Measurements from ENCODE around the gene WDR47. TPM values are rescaled to one million over a fixed set of nuclear protein-coding genes. Genes with fewer than 3 reads are reported as not detected.

Gene WDR47
- total RNA-seq, 1 experiment from 2014 or later, result 6.6 TPM

DNA sequence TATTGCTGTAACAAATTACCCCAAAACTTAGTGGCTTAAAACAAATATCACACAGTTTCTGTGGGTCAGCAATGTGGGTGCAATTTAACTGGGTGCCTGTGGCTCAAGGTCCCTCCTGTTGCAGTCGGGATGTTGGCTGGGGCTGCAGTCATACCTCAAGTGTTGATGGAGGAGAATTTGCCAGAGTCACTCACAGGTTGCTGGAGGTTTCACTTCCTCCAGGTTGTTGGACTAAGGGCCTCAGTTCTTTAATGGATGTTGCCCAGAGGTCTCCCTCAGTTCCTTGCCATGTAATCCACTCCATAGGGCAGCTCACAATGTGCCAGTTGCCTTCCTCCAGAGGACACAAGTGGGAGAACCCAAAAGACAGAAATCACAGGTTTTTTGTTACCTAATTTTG is 36.4 kb upstream of the WDR47 start:
- H3K27me3 Mint-ChIP-seq (ENCODE audit: low read depth), result no peaks in the 10 kb centered on the region
- Histone ChIP-seq H3K4me2 (ENCODE audit: insufficient read depth, insufficient read length, low read length) (no peak overlapping the region), H3K18ac (ENCODE audit: insufficient read length, low read depth, low read length) (no peak overlapping the region), H4K20me1 (ENCODE audit: control insufficient read depth, insufficient read depth, insufficient read length) (no peaks in the 10 kb centered on the region), H2BK15ac (ENCODE audit: low read depth, low read length) (no peak overlapping the region), H2AFZ (ENCODE audit: low read length) (no peak overlapping the region), H3T11ph (ENCODE audit: low read length) (no peak overlapping the region), H3K27me3 (ENCODE audit: insufficient read depth, low read length) (no peaks in the 10 kb centered on the region), H3K23ac (ENCODE audit: insufficient read length, low read depth, low read length) (no peak overlapping the region), H3K56ac (ENCODE audit: insufficient read length, low read depth, low read length) (no peak overlapping the region), H4K5ac (ENCODE audit: insufficient read length, low read depth, low read length) (no peak overlapping the region), H3K9me3 (ENCODE audit: control insufficient read depth, low read depth, low read length) (no peaks in the 10 kb centered on the region), H2AK5ac (ENCODE audit: insufficient read length, low read length) (no peak overlapping the region), H3K27ac (ENCODE audit: insufficient read length, low read depth, low read length) (no peak overlapping the region), H4K8ac (replicated peaks; ENCODE audit: insufficient read length, low read depth, low read length) (no peak overlapping the region), H3K79me1 (ENCODE audit: insufficient read depth, low read depth, low read length, poor library complexity, severe bottlenecking) (no peaks in the 10 kb centered on the region), H3K14ac (ENCODE audit: insufficient read depth, low read length) (no peak overlapping the region), H3K9ac (ENCODE audit: extremely low read depth, insufficient read length, low read length) (no peak overlapping the region), H3K4me1 (ENCODE audit: insufficient read depth, low read length) (no peaks in the 10 kb centered on the region; the same call in 1 of the 2 replicates), H3K23me2 (ENCODE audit: insufficient read length, low read depth, low read length, poor library complexity, severe bottlenecking) (no peaks in the 10 kb centered on the region), H2BK120ac (ENCODE audit: low read depth, low read length, poor library complexity, severe bottlenecking) (no peak overlapping the region), H4K91ac (ENCODE audit: insufficient read length, low read depth, low read length) (no peak overlapping the region), H2BK20ac (ENCODE audit: low read depth, low read length, poor library complexity, severe bottlenecking) (no peak overlapping the region), H2BK12ac (ENCODE audit: insufficient read length, low read depth, low read length) (no peak overlapping the region), H3K4ac (ENCODE audit: low read depth, low read length) (no peak overlapping the region), H2BK5ac (ENCODE audit: insufficient read length, low read length) (no peak overlapping the region), H3K79me2 (ENCODE audit: insufficient read depth, low read length) (peaks cover 2% of the 10 kb centered on the region; the same call in 1 of the 2 replicates)
- H3K27ac Mint-ChIP-seq, result no peak overlapping the region
- no CpG with 5 or more reads among the region's 1 CpG for WGBS (ENCODE audit: extremely low coverage, insufficient read length, low lambda C conversion rate)
- peaks cover 0 to 6% of the 10 kb centered on the region in 2 experiments; a peak in 2 of 5 replicates for H3K9me3 Mint-ChIP-seq
- no peak for DNase-seq
- H3K4me3 Mint-ChIP-seq, result no peak overlapping the region
- H3K4me1 Mint-ChIP-seq, result peaks cover 16 to 23% of the 10 kb centered on the region in 2 experiments
- TF ChIP-seq, protein P1, sequence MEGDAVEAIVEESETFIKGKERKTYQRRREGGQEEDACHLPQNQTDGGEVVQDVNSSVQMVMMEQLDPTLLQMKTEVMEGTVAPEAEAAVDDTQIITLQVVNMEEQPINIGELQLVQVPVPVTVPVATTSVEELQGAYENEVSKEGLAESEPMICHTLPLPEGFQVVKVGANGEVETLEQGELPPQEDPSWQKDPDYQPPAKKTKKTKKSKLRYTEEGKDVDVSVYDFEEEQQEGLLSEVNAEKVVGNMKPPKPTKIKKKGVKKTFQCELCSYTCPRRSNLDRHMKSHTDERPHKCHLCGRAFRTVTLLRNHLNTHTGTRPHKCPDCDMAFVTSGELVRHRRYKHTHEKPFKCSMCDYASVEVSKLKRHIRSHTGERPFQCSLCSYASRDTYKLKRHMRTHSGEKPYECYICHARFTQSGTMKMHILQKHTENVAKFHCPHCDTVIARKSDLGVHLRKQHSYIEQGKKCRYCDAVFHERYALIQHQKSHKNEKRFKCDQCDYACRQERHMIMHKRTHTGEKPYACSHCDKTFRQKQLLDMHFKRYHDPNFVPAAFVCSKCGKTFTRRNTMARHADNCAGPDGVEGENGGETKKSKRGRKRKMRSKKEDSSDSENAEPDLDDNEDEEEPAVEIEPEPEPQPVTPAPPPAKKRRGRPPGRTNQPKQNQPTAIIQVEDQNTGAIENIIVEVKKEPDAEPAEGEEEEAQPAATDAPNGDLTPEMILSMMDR (conservative IDR thresholded peaks at IDR 0.05), result no peak
- H3K36me3 Mint-ChIP-seq (ENCODE audit: insufficient read depth in 1 of 3, low read depth in 3 of 3), result peaks cover 14 to 20% (median 17%) of the 10 kb centered on the region in 3 experiments
